ENCODE results near the gene WDR93.
"Not testable (repeated sequence)": the region's sequence is repeated elsewhere in the genome, so short reads cannot be mapped to it uniquely, and the experiment has no call there.

Gene WDR93

DNA sequence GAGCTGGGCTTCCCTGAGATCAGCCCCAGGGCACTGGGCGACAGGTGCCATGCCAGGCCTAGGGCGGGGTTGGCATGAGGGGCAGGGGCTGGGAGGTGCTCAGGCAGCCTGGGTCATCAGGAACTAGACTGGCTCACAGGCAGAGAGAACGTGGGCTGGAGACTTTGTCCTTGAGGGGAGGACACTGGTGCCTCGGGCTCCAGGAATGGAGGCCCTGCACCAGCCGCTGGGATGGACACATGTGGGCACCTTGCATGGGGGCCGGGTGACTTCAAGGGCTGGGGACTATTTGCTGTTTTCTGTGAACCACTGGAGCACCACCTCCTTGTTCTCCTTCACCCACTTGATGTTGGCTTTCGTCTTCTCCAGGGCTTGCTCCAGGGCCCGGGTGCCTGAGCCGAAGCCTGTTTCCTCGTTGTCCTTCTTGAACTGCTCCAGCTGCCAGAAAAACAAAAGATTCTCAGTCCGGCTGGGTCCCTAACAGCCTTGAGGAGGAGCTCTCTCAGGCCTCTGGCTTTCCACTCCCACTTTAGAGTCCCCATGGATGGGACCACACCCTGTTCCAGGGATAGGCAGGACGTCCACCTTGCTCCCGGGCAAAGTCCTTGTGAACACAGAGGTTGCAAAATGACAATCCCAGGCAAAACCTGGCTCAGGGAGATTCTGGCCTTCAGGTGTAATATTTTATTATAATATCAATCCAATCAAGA is 94.6 kb downstream of the WDR93 start:
- H3K4me3 Mint-ChIP-seq: no peak overlapping the region
- H3K36me3 Mint-ChIP-seq (ENCODE audit: low read depth): no peaks in the 10 kb centered on the region
- no peak for DNase-seq

DNA sequence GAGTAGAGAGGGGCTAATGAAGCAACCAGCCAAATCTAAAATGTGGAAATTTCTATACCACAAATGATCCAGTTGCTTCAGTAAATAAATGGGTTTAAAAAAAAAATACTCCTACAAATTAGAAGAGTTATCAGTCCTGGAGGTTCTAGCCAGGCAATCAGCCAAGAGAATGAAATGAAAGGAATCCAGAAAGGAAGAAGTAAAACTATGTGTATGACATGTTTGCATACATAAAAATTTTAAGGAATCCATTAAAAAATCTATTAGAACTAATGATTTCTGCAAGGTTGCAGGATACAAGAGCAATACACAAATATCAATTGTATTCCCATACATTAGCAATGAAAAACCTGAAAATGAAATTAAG is 95.1 kb downstream of the WDR93 start:
- no peak for DNase-seq
- Mint-ChIP-seq H3K4me3 (no peak overlapping the region), H3K9me3 (peaks cover 8% of the 10 kb centered on the region), H3K36me3 (ENCODE audit: low read depth) (no peaks in the 10 kb centered on the region), H3K4me1 (ENCODE audit: low read depth) (peaks cover 12% of the 10 kb centered on the region), H3K27me3 (peaks cover 9% of the 10 kb centered on the region), H3K27ac (no peak overlapping the region)

More for the DNA sequence above, 94.6 kb downstream of the WDR93 start:
- Mint-ChIP-seq H3K4me1 (ENCODE audit: low read depth) (peaks cover 15% of the 10 kb centered on the region), H3K27me3 (peaks cover 14% of the 10 kb centered on the region), H3K27ac (no peak overlapping the region), H3K9me3 (peaks cover 8% of the 10 kb centered on the region)

DNA sequence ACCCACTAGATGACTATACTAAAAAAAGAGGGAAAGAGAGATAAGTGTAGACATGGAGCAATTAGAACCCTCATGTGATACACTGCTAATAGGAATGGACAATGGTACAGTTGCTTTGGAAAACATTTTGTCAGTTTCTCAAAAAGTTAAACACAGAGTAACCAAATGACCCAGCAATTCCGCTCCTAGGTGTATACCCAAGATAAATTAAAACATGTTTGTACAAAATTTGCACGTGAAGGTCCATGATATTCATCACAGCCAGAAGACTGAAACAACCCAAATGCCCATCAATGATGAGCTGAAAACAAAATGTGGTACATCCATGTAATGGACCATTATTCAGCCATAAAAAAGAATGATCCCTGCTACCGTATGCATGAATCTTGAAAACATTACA is 97.3 kb downstream of the WDR93 start:
- peaks cover 8% of the 10 kb centered on the region for H3K9me3 Mint-ChIP-seq
- peaks cover 7% of the 10 kb centered on the region for H3K27me3 Mint-ChIP-seq
- no peaks in the 10 kb centered on the region for H3K4me1 Mint-ChIP-seq (ENCODE audit: low read depth)
- H3K27ac Mint-ChIP-seq: no peak overlapping the region
- H3K4me3 Mint-ChIP-seq: no peak overlapping the region
- DNase-seq: no peak
- H3K36me3 Mint-ChIP-seq (ENCODE audit: low read depth): no peaks in the 10 kb centered on the region

DNA sequence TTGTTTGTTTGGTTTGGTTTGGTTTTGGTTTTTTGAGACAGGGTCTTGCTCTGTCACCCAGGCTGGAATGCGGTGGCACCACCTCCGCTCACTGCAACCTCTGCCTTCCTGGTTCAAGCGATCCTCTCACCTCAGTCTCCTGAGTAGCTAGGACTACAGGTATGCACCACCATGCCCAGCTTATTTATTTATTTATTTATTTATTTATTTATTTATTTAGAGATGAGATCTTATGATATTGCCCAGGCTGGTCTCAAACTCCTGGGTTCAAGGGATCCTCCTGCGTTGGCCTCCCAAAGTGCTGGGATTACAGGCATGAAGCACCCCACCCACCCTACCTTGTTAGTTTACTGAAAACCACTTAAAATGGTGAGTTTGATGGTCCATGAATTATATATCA is 98.0 kb downstream of the WDR93 start:
- not testable (repeated sequence) for H3K27ac Mint-ChIP-seq; H3K27me3 Mint-ChIP-seq; H3K9me3 Mint-ChIP-seq; H3K4me3 Mint-ChIP-seq; DNase-seq; H3K4me1 Mint-ChIP-seq (ENCODE audit: low read depth); H3K36me3 Mint-ChIP-seq (ENCODE audit: low read depth)

DNA sequence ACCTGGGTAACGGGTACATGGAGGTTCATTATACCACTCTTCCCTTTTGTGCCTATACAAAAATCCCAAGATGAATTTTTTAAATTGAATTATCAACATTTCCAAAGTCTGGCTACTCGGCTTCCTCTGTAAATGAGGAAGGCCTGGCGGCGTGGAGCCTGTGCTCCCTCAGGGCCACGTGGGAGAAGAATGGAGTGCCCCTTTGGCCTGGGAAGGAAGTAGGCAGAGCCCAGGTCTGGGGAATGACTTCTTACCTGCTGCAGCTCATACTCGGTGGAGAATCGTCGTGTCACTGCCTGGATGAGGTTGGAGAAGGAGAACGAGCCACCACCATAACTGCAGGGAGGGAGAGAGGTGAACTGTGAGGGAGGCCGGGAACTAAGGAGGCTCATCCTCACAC is 99.6 kb downstream of the WDR93 start:
- no peaks in the 10 kb centered on the region for H3K4me1 Mint-ChIP-seq (ENCODE audit: low read depth)
- H3K27ac Mint-ChIP-seq: no peak overlapping the region
- peaks cover 9% of the 10 kb centered on the region for H3K27me3 Mint-ChIP-seq
- peaks cover 8% of the 10 kb centered on the region for H3K9me3 Mint-ChIP-seq
- H3K4me3 Mint-ChIP-seq: no peak overlapping the region
- H3K36me3 Mint-ChIP-seq (ENCODE audit: low read depth): no peaks in the 10 kb centered on the region
- DNase-seq: no peak

DNA sequence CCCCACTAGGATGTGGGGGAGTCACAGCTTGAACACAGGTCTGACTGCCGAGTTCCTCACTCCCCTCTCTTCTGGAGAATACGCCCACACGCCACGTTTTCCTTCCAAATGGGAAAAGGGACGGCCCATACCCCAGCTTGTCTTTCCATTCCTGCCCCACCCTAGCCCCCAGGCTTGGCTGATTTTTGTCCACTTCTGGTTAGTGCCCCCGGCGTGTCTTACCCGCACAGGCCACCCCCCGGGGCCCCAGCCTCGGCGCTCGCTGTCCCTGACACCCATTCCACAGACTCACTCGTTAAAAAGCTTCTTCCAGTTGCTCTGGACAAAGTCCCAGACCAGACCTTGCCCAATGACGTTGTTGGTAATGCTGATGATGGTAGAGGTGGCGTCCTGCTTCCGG is 100.0 kb downstream of the WDR93 start:
- peaks cover 8% of the 10 kb centered on the region for H3K9me3 Mint-ChIP-seq
- H3K4me3 Mint-ChIP-seq: no peak overlapping the region
- H3K27ac Mint-ChIP-seq: no peak overlapping the region
- H3K36me3 Mint-ChIP-seq (ENCODE audit: low read depth): no peaks in the 10 kb centered on the region
- no peak for DNase-seq
- H3K27me3 Mint-ChIP-seq: peaks cover 9% of the 10 kb centered on the region
- H3K4me1 Mint-ChIP-seq (ENCODE audit: low read depth): no peaks in the 10 kb centered on the region

DNA sequence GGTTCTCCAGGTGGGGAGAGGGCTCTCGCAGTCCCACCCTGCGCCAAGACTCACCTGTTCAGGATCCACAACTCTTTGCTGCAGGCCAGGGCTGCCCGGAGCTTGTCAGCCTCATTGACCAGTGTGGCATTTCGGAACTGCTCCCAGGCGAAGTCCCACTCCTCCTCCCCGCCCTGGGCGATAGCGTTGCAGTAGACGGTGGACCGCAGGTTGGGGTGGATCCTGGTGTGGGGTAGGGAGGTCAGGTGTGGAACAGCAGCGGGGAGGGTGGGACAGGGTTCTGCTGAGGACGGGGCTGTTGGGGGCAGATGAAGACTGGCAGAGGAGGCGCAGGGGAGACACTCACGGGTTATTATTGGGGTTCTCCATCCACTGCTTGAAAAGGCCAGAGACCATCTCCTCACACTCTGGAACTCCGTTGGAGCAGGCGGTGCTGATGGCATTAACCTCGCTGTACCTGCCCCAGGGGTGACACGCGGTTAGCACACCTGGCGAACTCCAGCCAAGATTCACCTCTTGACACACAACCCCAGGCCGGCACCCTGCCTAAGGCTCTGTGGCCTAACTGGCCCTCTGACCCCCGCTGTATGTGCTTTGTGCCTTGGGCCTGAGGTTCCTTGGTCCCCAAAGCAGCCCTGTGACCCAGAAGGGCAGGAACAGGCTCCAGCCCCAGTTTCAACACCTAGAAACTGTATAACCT is 101.6 kb downstream of the WDR93 start:
- H3K9me3 Mint-ChIP-seq: peaks cover 9% of the 10 kb centered on the region
- DNase-seq: no peak
- no peaks in the 10 kb centered on the region for H3K4me1 Mint-ChIP-seq (ENCODE audit: low read depth)
- no peak overlapping the region for H3K27ac Mint-ChIP-seq
- H3K4me3 Mint-ChIP-seq: no peak overlapping the region
- H3K27me3 Mint-ChIP-seq: peaks cover 9% of the 10 kb centered on the region
- H3K36me3 Mint-ChIP-seq (ENCODE audit: low read depth): no peaks in the 10 kb centered on the region
